SK-N-SH (cell line): ENCODE measurements around the gene CLEC16A. TPM values are rescaled to one million over a fixed set of nuclear protein-coding genes. Genes with fewer than 3 reads are reported as not detected.

Source experiments
- CTCF ChIA-PET: fragments of 300-600, 350-600 bp; formaldehyde crosslinking; extraction: SDS; loops from one replicate; lab custom pipeline; 2021; lab: Yijun Ruan, JAX
- POLR2A ChIA-PET: fragments of 350-600 bp; sonication (Branson Sonifier 250); formaldehyde crosslinking; extraction: SDS; loops from one replicate; lab custom pipeline; 2020; ENCODE audit warnings: antibody characterized with exemption, inconsistent platforms; lab: Yijun Ruan, JAX
- DNase-seq: peaks from one replicate; pipeline ENCODE4 v3.0.0; 2012
- H2AFZ ChIP-seq: fragments of 200-600 bp; sonication (generic); 2 replicates; pipeline ENCODE4 v1.8.1; 2016; ENCODE audit warnings: antibody characterized with exemption, mild to moderate bottlenecking, low read depth
- H3F3A ChIP-seq: fragments of 200-600 bp; sonication (generic); replicated peaks from 2 replicates; pipeline ENCODE3; 2016; ENCODE audit warnings: antibody characterized with exemption, mild to moderate bottlenecking; ENCODE audit not compliant: insufficient read depth
- H3K27ac ChIP-seq, 2 experiments: fragments of 200-500 bp in 1 of 2; fragments of 200-600 bp in 1 of 2; sonication (Bioruptor generic) in 1 of 2; sonication (generic), shearing (Covaris generic) in 1 of 2; 2 replicates each; pipeline versions ENCODE4 v1.5.1 to v1.6.1; 2014 to 2016; ENCODE audit warnings: low read depth in 2 of 2, inconsistent platforms in 1 of 2, low read length in 1 of 2, mild to moderate bottlenecking in 1 of 2, mixed read lengths in 1 of 2
- H3K27me3 ChIP-seq: fragments of 200-600 bp; sonication (generic), shearing (Covaris generic); 2 replicates; pipeline ENCODE4 v1.6.1; 2016; ENCODE audit warnings: mixed run types; ENCODE audit not compliant: insufficient read depth
- H3K36me3 ChIP-seq, 2 experiments: fragments of 200-500 bp in 1 of 2; fragments of 200-600 bp in 1 of 2; sonication (Bioruptor generic) in 1 of 2; sonication (generic) in 1 of 2; replicated peaks in 1 of 2; 2 replicates each; pipeline versions ENCODE3 to v1.5.1; 2014 to 2016; ENCODE audit warnings: low read length in 1 of 2, mild to moderate bottlenecking in 1 of 2; ENCODE audit not compliant: insufficient read depth in 2 of 2, control insufficient read depth in 1 of 2
- H3K4me1 ChIP-seq, 2 experiments: fragments of 200-500 bp in 1 of 2; fragments of 200-600 bp in 1 of 2; sonication (Bioruptor generic) in 1 of 2; sonication (generic), shearing (Covaris generic) in 1 of 2; 2 replicates each; pipeline versions ENCODE4 v1.5.1 to v1.6.1; 2014 to 2016; ENCODE audit warnings: low read depth in 1 of 2, low read length in 1 of 2, mixed run types in 1 of 2; ENCODE audit not compliant: insufficient read depth in 2 of 2, control insufficient read depth in 1 of 2
- H3K4me2 ChIP-seq: fragments of 200-600 bp; sonication (generic), shearing (Covaris generic); 2 replicates; pipeline ENCODE4 v1.6.1; 2017; ENCODE audit warnings: mixed run types
- H3K4me3 ChIP-seq, 2 experiments: fragments of 200-500 bp in 1 of 2; fragments of 200-600 bp in 1 of 2; sonication (Bioruptor generic) in 1 of 2; sonication (generic), shearing (Covaris generic) in 1 of 2; 2 replicates each; pipeline versions ENCODE4 v1.5.1 to v1.8.1; 2014 to 2016; ENCODE audit warnings: low read depth in 2 of 2, inconsistent platforms in 1 of 2, low read length in 1 of 2, mild to moderate bottlenecking in 1 of 2, mixed read lengths in 1 of 2, moderate library complexity in 1 of 2
- H3K79me2 ChIP-seq: fragments of 200-600 bp; sonication (generic); 2 replicates; pipeline ENCODE4 v1.8.1; 2017; ENCODE audit warnings: mild to moderate bottlenecking; ENCODE audit not compliant: insufficient read depth
- H3K9ac ChIP-seq: fragments of 200-600 bp; sonication (generic); 2 replicates; pipeline ENCODE4 v1.6.1; 2017; ENCODE audit warnings: mixed run types
- H3K9me2 ChIP-seq: fragments of 200-600 bp; sonication (generic); 2 replicates; pipeline ENCODE4 v1.6.1; 2017; ENCODE audit warnings: mixed run types
- H3K9me3 ChIP-seq: fragments of 200-600 bp; sonication (generic); 2 replicates; pipeline ENCODE4 v1.6.1; 2017; ENCODE audit warnings: mixed run types, mild to moderate bottlenecking, moderate library complexity
- H4K20me1 ChIP-seq: fragments of 200-600 bp; sonication (generic); 2 replicates; pipeline ENCODE4 v1.6.1; 2017; ENCODE audit warnings: mild to moderate bottlenecking, mixed run types; ENCODE audit not compliant: insufficient read depth
- CHD2 ChIP-seq: fragments of 150-350 bp; IDR thresholded peaks from 2 replicates; pipeline ENCODE4 v1.6.1; 2018; ENCODE audit warnings: low read length; ENCODE audit not compliant: partially characterized antibody
- ELF1 ChIP-seq: IDR thresholded peaks from 2 replicates; pipeline ENCODE4 v1.4.0; 2012
- EP300 ChIP-seq, 2 experiments: IDR thresholded peaks; 2 replicates each; pipeline versions ENCODE4 v1.4.0 to v1.6.1; 2012; ENCODE audit warnings: borderline replicate concordance in 1 of 2, low read depth in 1 of 2, low read length in 1 of 2
- EZH2phosphoT487 ChIP-seq: fragments of 200-600 bp; sonication (generic); IDR thresholded peaks from 2 replicates; pipeline ENCODE4 v1.6.1; 2017; ENCODE audit warnings: low read depth, mixed run types, mild to moderate bottlenecking, antibody characterized with exemption, moderate library complexity, borderline replicate concordance
- FOSL2 ChIP-seq: IDR thresholded peaks from 2 replicates; pipeline ENCODE4 v1.4.0; 2012; ENCODE audit warnings: low read depth, mild to moderate bottlenecking, moderate library complexity, borderline replicate concordance
- FOXJ3 ChIP-seq: sonication (generic); formaldehyde crosslinking; IDR thresholded peaks from 2 replicates; pipeline ENCODE4 v1.5.1; 2020; ENCODE audit warnings: mild to moderate bottlenecking, missing genetic modification reagents
- FOXM1 ChIP-seq: IDR thresholded peaks from 2 replicates; pipeline ENCODE4 v1.4.0; 2012; ENCODE audit warnings: low read depth, mild to moderate bottlenecking
- GATA2 ChIP-seq: sonication (generic); formaldehyde crosslinking; IDR thresholded peaks from 2 replicates; pipeline ENCODE4 v1.5.0; 2020; ENCODE audit warnings: mild to moderate bottlenecking, missing genetic modification reagents
- JUND ChIP-seq: IDR thresholded peaks from 2 replicates; pipeline ENCODE4 v1.4.0; 2012
- MEF2A ChIP-seq: IDR thresholded peaks from 2 replicates; pipeline ENCODE4 v1.4.0; 2012; ENCODE audit warnings: low read depth, borderline replicate concordance
- PBX3 ChIP-seq: IDR thresholded peaks from 2 replicates; pipeline ENCODE4; 2012
- RCOR1 ChIP-seq: fragments of 150-350 bp; IDR thresholded peaks from 2 replicates; pipeline ENCODE4 v1.6.1; 2017; ENCODE audit warnings: antibody characterized with exemption, low read length
- REST ChIP-seq: IDR thresholded peaks from 2 replicates; pipeline ENCODE4 v1.6.1; 2012; ENCODE audit warnings: mild to moderate bottlenecking, low read depth, low read length, moderate library complexity
- SIN3A ChIP-seq: IDR thresholded peaks from 2 replicates; pipeline ENCODE4 v1.6.1; 2012; ENCODE audit warnings: low read depth, mild to moderate bottlenecking, low read length, moderate library complexity, borderline replicate concordance
- SMC3 ChIP-seq: IDR thresholded peaks from 2 replicates; pipeline ENCODE4 v1.6.1; 2012; ENCODE audit warnings: low read depth, low read length, improper control_type of control experiment
- TEAD4 ChIP-seq: IDR thresholded peaks from 2 replicates; pipeline ENCODE4 v1.4.0; 2012; ENCODE audit warnings: mild to moderate bottlenecking, borderline replicate concordance; ENCODE audit not compliant: insufficient read depth
- USF1 ChIP-seq: IDR thresholded peaks from 2 replicates; pipeline ENCODE4 v1.4.0; 2012; ENCODE audit warnings: low read depth, borderline replicate concordance
- USF2 ChIP-seq: fragments of 150-350 bp; IDR thresholded peaks from 2 replicates; pipeline ENCODE4 v1.6.1; 2017; ENCODE audit warnings: antibody characterized with exemption, low read length, low read depth, borderline replicate concordance
- WGBS: methylation state at CpG from one replicate; pipeline ENCODE4 v1.1.6; 2017; ENCODE audit warnings: low lambda C conversion rate; 5-methylcytosine and 5-hydroxymethylcytosine counted together
- polyA plus RNA-seq, 3 experiments: library from polyadenylated mRNA; depleted of rRNA; stranded (reverse); fragments of >200 nt; gene quantifications; 2 replicates each; pipeline ENCODE4 v1.2.3, GENCODE V29; 2012

The CLEC16A gene
- polyA plus RNA-seq, 1 of the 3 experiments (the other 2 are of a cell fraction): 13.7 TPM

- ChIA-PET POLR2A (no interaction called here), CTCF (interaction anchor here (0.9 kb wide), 2 partner anchors 43 to 241 kb away, joined by 3 to 4 read pairs; no protein-coding TSS in a partner anchor)
These were observed 267.8 kb downstream of the CLEC16A start for GRCh38 chr16:11211977-11212797.

GRCh38 chr16:11212798-11213196, 268.4 kb downstream of the CLEC16A start:
- Histone ChIP-seq H3F3A (no peaks in the 10 kb centered on the region), H3K9me2 (no peaks in the 10 kb centered on the region), H3K9ac (no peak overlapping the region), H3K4me1 (peaks cover 0 to 3% of the 10 kb centered on the region in 2 experiments; a peak in 1 of 4 replicates), H3K27me3 (no peaks in the 10 kb centered on the region), H3K79me2 (no peaks in the 10 kb centered on the region), H3K9me3 (no peaks in the 10 kb centered on the region), H2AFZ (no peak overlapping the region), H3K36me3 (no peaks in the 10 kb centered on the region), H4K20me1 (no peaks in the 10 kb centered on the region), H3K4me3 (no peak overlapping the region), H3K27ac (no peak overlapping the region), H3K4me2 (no peak overlapping the region)
- ChIA-PET CTCF (interaction anchor here (0.9 kb wide), 2 partner anchors 42 to 242 kb away, joined by 3 to 4 read pairs; no protein-coding TSS in a partner anchor), POLR2A (no interaction called here)
- TF ChIP-seq USF2: no peak
- TF ChIP-seq GATA2 (CRISPR knock-in tag): no peak
- TF ChIP-seq REST: no peak
- no peak for TF ChIP-seq ELF1
- TF ChIP-seq FOXM1: no peak
- no peak for TF ChIP-seq CHD2
- no peak for TF ChIP-seq FOSL2
- TF ChIP-seq EP300 (IDR thresholded peaks at IDR 0.05; ENCODE audit: borderline replicate concordance in 1 of 2, low read depth in 1 of 2, low read length in 1 of 2): no peak
- TF ChIP-seq TEAD4: no peak
- no peak for TF ChIP-seq RCOR1
- no peak for TF ChIP-seq SIN3A
- no peak for TF ChIP-seq USF1
- no peak for TF ChIP-seq JUND
- TF ChIP-seq SMC3: no peak
- TF ChIP-seq FOXJ3 (CRISPR knock-in tag): no peak
- TF ChIP-seq MEF2A: no peak
- TF ChIP-seq EZH2phosphoT487: no peak
- no peak for DNase-seq
- WGBS: 77% methylated on average over 11 of the region's 16 CpGs

More at GRCh38 chr16:11211977-11212797, 267.8 kb downstream of the CLEC16A start:
- H3K4me2 ChIP-seq: no peak overlapping the region
- H2AFZ ChIP-seq: no peak overlapping the region
- H3K27me3 ChIP-seq: no peaks in the 10 kb centered on the region
- no peaks in the 10 kb centered on the region for H3K9me3 ChIP-seq
- no peak for TF ChIP-seq PBX3
- peak in 1 of 2 experiments; percentile 20; a peak in 1 of 4 replicates for TF ChIP-seq EP300 (IDR thresholded peaks at IDR 0.05; ENCODE audit: borderline replicate concordance in 1 of 2, low read depth in 1 of 2, low read length in 1 of 2)
- H3K4me3 ChIP-seq: no peak overlapping the region
- DNase-seq: peak; percentile 69
- H3K4me1 ChIP-seq: peaks cover 0 to 3% of the 10 kb centered on the region in 2 experiments; a peak in 1 of 4 replicates
- no peak overlapping the region for H3K27ac ChIP-seq
- H3K36me3 ChIP-seq: no peaks in the 10 kb centered on the region
- H3K9me2 ChIP-seq: no peaks in the 10 kb centered on the region
- H3K79me2 ChIP-seq: no peaks in the 10 kb centered on the region
- H3F3A ChIP-seq: no peaks in the 10 kb centered on the region
- no peaks in the 10 kb centered on the region for H4K20me1 ChIP-seq
- H3K9ac ChIP-seq: no peak overlapping the region
- WGBS: 76% methylated on average over 15 of the region's 16 CpGs
